Measurements from ENCODE around the gene DTNA. TPM values are rescaled to one million over a fixed set of nuclear protein-coding genes. Genes with fewer than 3 reads are reported as not detected.

DTNA gene
- total RNA-seq, 4 donors from 2014 or later, result 6.7 to 30.5 (median 9.5) TPM

GRCh38 chr18:34694591-34695165 is 15.4 kb upstream of the DTNA start:
- DNase-seq, result no peak
- H3K27me3 ChIP-seq, result no peaks in the 10 kb centered on the region
- TF ChIP-seq CTCF (IDR thresholded peaks at IDR 0.05) (no peak), POLR2A (IDR thresholded peaks at IDR 0.05) (no peak)

GRCh38 chr18:34695310-34695709 is 14.8 kb upstream of the DTNA start:
- H3K4me3 ChIP-seq, result no peak overlapping the region
- no peaks in the 10 kb centered on the region for H3K9me3 ChIP-seq
- no peak overlapping the region for H3K27ac ChIP-seq
- no peaks in the 10 kb centered on the region for H3K27me3 ChIP-seq
- H3K4me1 ChIP-seq, result no peaks in the 10 kb centered on the region
- no peak for TF ChIP-seq CTCF (IDR thresholded peaks at IDR 0.05)
- no peak for TF ChIP-seq POLR2A (IDR thresholded peaks at IDR 0.05)
- no peaks in the 10 kb centered on the region for H3K36me3 ChIP-seq
- no peak for DNase-seq

More at GRCh38 chr18:34694591-34695165, 15.4 kb upstream of the DTNA start:
- Histone ChIP-seq H3K9me3 (no peaks in the 10 kb centered on the region), H3K27ac (no peak overlapping the region), H3K4me1 (no peaks in the 10 kb centered on the region), H3K36me3 (no peaks in the 10 kb centered on the region), H3K4me3 (no peak overlapping the region)

GRCh38 chr18:34696671-34697070 is 13.4 kb upstream of the DTNA start:
- Histone ChIP-seq H3K4me3 (no peak overlapping the region), H3K36me3 (no peaks in the 10 kb centered on the region), H3K27ac (no peak overlapping the region), H3K27me3 (no peaks in the 10 kb centered on the region), H3K9me3 (no peaks in the 10 kb centered on the region), H3K4me1 (no peaks in the 10 kb centered on the region)
- DNase-seq, result no peak
- no peak for TF ChIP-seq POLR2A (IDR thresholded peaks at IDR 0.05)
- TF ChIP-seq CTCF (IDR thresholded peaks at IDR 0.05), result no peak

- no peak for DNase-seq
These were observed 12.9 kb upstream of the DTNA start for GRCh38 chr18:34697233-34697632.

GRCh38 chr18:34697891-34698290 is 12.2 kb upstream of the DTNA start:
- H3K36me3 ChIP-seq, result no peaks in the 10 kb centered on the region
- H3K4me3 ChIP-seq, result no peak overlapping the region
- no peaks in the 10 kb centered on the region for H3K4me1 ChIP-seq
- H3K27ac ChIP-seq, result no peak overlapping the region
- DNase-seq, result no peak
- no peaks in the 10 kb centered on the region for H3K27me3 ChIP-seq
- H3K9me3 ChIP-seq, result no peaks in the 10 kb centered on the region
- TF ChIP-seq CTCF (IDR thresholded peaks at IDR 0.05), result no peak
- no peak for TF ChIP-seq POLR2A (IDR thresholded peaks at IDR 0.05)

More at GRCh38 chr18:34697233-34697632, 12.9 kb upstream of the DTNA start:
- Histone ChIP-seq H3K27ac (no peak overlapping the region), H3K27me3 (no peaks in the 10 kb centered on the region), H3K9me3 (no peaks in the 10 kb centered on the region), H3K4me1 (no peaks in the 10 kb centered on the region), H3K4me3 (no peak overlapping the region), H3K36me3 (no peaks in the 10 kb centered on the region)
- TF ChIP-seq CTCF (IDR thresholded peaks at IDR 0.05), result no peak

GRCh38 chr18:34701911-34702310 is 8.2 kb upstream of the DTNA start:
- Histone ChIP-seq H3K4me1 (no peaks in the 10 kb centered on the region), H3K9me3 (no peaks in the 10 kb centered on the region), H3K27me3 (no peaks in the 10 kb centered on the region), H3K36me3 (no peaks in the 10 kb centered on the region), H3K4me3 (no peak overlapping the region), H3K27ac (no peak overlapping the region)
- DNase-seq, result no peak
- no peak for TF ChIP-seq CTCF (IDR thresholded peaks at IDR 0.05)
- no peak for TF ChIP-seq POLR2A (IDR thresholded peaks at IDR 0.05)

Data from Peyer's patch (tissue), 4 donors.